Thyroid gland (tissue), 4 donors: ENCODE results near the gene FAM120A. TPM values are rescaled to one million over a fixed set of nuclear protein-coding genes. Genes with fewer than 3 reads are reported as not detected.

Experiments
- DNase-seq, 2 donors: peaks; one replicate each; pipeline ENCODE4 v3.0.0-alpha.2; 2019
- H3K27ac ChIP-seq, 3 donors: fragments of 200-600 bp; sonication (generic); 1 replicate in 2 of 3; 2 replicates in 1 of 3; pipeline ENCODE4 v1.5.1; 2016 to 2019; ENCODE audit warnings: mild to moderate bottlenecking in 1 of 3, moderate library complexity in 1 of 3
- H3K27me3 ChIP-seq: fragments of 200-600 bp; sonication (generic); one replicate; pipeline ENCODE4 v1.5.1; 2019
- H3K36me3 ChIP-seq, 2 donors: fragments of 200-600 bp; sonication (generic); one replicate each; pipeline ENCODE4 v1.5.1; 2016 to 2019
- H3K4me1 ChIP-seq, 2 donors: fragments of 200-600 bp; sonication (generic); one replicate each; pipeline ENCODE4 v1.5.1; 2017 to 2019
- H3K4me3 ChIP-seq, 3 donors: fragments of 200-600 bp; sonication (generic); replicated peaks in 1 of 3; 1 replicate in 2 of 3; 2 replicates in 1 of 3; pipeline ENCODE4 v1.5.1; 2016; ENCODE audit warnings: mild to moderate bottlenecking in 1 of 3
- H3K9me3 ChIP-seq: fragments of 200-600 bp; sonication (generic); one replicate; pipeline ENCODE4 v1.5.1; 2017
- POLR2A ChIP-seq, 2 donors: fragments of 450-650 bp; IDR thresholded peaks; one replicate each; pipeline ENCODE4 v1.6.1; 2017; ENCODE audit warnings: antibody characterized with exemption in 2 of 2, mild to moderate bottlenecking in 2 of 2, moderate library complexity in 1 of 2
- WGBS, 2 donors: methylation state at CpG; one replicate each; pipeline ENCODE4 v1.1.5; 2017; 5-methylcytosine and 5-hydroxymethylcytosine counted together
- intact Hi-C: fragments of 100-400 bp; cut with DNase I; formaldehyde crosslinking; loops from one replicate; pipeline ENCODE4 v1.15.1; 2023
- total RNA-seq, 4 donors: library from RNA; depleted of rRNA; stranded (reverse); fragments of >200 nt; gene quantifications; one replicate each; pipeline ENCODE4 v1.2.3, GENCODE V29; 2016
- TF ChIP-seq, protein P1 (sequence below), 6 experiments: fragments of 200-600 bp in 3 of 6; fragments of 450-650 bp in 3 of 6; sonication (generic) in 3 of 6; IDR thresholded peaks; one replicate each; pipeline ENCODE4 v1.5.1; 2016 to 2019; ENCODE audit warnings: antibody characterized with exemption in 6 of 6, mild to moderate bottlenecking in 2 of 6, inconsistent platforms in 1 of 6, moderate library complexity in 1 of 6

Gene FAM120A
- total RNA-seq, 4 donors from 2014 or later = 78.1 to 118 (median 111) TPM

- TF ChIP-seq, protein P1, sequence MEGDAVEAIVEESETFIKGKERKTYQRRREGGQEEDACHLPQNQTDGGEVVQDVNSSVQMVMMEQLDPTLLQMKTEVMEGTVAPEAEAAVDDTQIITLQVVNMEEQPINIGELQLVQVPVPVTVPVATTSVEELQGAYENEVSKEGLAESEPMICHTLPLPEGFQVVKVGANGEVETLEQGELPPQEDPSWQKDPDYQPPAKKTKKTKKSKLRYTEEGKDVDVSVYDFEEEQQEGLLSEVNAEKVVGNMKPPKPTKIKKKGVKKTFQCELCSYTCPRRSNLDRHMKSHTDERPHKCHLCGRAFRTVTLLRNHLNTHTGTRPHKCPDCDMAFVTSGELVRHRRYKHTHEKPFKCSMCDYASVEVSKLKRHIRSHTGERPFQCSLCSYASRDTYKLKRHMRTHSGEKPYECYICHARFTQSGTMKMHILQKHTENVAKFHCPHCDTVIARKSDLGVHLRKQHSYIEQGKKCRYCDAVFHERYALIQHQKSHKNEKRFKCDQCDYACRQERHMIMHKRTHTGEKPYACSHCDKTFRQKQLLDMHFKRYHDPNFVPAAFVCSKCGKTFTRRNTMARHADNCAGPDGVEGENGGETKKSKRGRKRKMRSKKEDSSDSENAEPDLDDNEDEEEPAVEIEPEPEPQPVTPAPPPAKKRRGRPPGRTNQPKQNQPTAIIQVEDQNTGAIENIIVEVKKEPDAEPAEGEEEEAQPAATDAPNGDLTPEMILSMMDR (IDR thresholded peaks at IDR 0.05) = no peak
- TF ChIP-seq POLR2A (IDR thresholded peaks at IDR 0.05) = no peak
- Histone ChIP-seq H3K9me3 (no peaks in the 10 kb centered on the region), H3K27me3 (no peaks in the 10 kb centered on the region), H3K4me3 (no peak overlapping the region), H3K27ac (no peak overlapping the region), H3K4me1 (peaks cover 0 to 2% of the 10 kb centered on the region in 2 donors), H3K36me3 (no peaks in the 10 kb centered on the region)
- DNase-seq = no peak
- intact Hi-C loops = no loop called here
- WGBS, 2 donors = 97% methylated on average over 1 of the region's 1 CpG
These were observed 18.5 kb upstream of the FAM120A start for GRCh38 chr9:93432964-93433363.

GRCh38 chr9:93434056-93434455 is 17.4 kb upstream of the FAM120A start:
- no peaks in the 10 kb centered on the region for H3K36me3 ChIP-seq
- TF ChIP-seq POLR2A (IDR thresholded peaks at IDR 0.05) = no peak
- TF ChIP-seq, protein P1 (IDR thresholded peaks at IDR 0.05) = no peak
- 87 to 89% methylated on average over 3 of the region's 3 CpGs for WGBS, 2 donors
- H3K4me1 ChIP-seq = peaks cover 5 to 13% of the 10 kb centered on the region in 2 donors
- no peak overlapping the region for H3K27ac ChIP-seq
- intact Hi-C loops = no loop called here
- H3K27me3 ChIP-seq = no peaks in the 10 kb centered on the region
- no peak for DNase-seq
- H3K4me3 ChIP-seq = no peak overlapping the region
- no peaks in the 10 kb centered on the region for H3K9me3 ChIP-seq

GRCh38 chr9:93435386-93435785 is 16.1 kb upstream of the FAM120A start:
- no peak overlapping the region for H3K4me3 ChIP-seq
- TF ChIP-seq POLR2A (IDR thresholded peaks at IDR 0.05) = no peak
- TF ChIP-seq, protein P1 (IDR thresholded peaks at IDR 0.05) = no peak
- 86 to 92% methylated on average over 8 of the region's 8 CpGs for WGBS, 2 donors
- no peak overlapping the region for H3K27ac ChIP-seq
- intact Hi-C loops = no loop called here
- peaks cover 5 to 15% of the 10 kb centered on the region in 2 donors for H3K4me1 ChIP-seq
- no peaks in the 10 kb centered on the region for H3K27me3 ChIP-seq
- H3K36me3 ChIP-seq = no peaks in the 10 kb centered on the region
- H3K9me3 ChIP-seq = no peaks in the 10 kb centered on the region
- DNase-seq = no peak

DNA sequence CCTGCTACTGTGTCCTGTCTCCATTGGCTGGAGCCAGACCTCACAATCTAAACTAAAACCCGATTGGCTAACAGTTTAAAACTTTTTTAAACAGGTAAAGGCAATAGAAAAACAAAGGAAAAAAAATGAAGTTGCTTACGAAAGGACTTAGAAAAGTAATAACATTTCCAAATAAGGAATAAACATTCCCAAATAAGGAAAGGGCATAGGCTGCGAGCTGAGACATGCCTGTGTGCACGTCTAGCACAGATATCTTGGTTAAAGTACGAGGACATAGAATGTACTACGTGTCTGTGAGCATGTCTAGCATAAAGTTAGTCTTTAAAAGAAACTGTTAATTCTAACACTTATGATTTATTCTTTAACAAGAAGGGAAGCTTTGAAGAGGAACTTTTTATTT is 15.3 kb upstream of the FAM120A start:
- TF ChIP-seq, protein P1 (IDR thresholded peaks at IDR 0.05) = no peak
- no peak for TF ChIP-seq POLR2A (IDR thresholded peaks at IDR 0.05)
- Histone ChIP-seq H3K4me1 (peaks cover 5 to 16% of the 10 kb centered on the region in 2 donors), H3K9me3 (no peaks in the 10 kb centered on the region), H3K27me3 (no peaks in the 10 kb centered on the region), H3K36me3 (no peaks in the 10 kb centered on the region), H3K4me3 (no peak overlapping the region), H3K27ac (no peak overlapping the region)
- DNase-seq = no peak
- intact Hi-C loops = no loop called here
- 93 to 94% methylated on average over 6 of the region's 6 CpGs for WGBS, 2 donors

DNA sequence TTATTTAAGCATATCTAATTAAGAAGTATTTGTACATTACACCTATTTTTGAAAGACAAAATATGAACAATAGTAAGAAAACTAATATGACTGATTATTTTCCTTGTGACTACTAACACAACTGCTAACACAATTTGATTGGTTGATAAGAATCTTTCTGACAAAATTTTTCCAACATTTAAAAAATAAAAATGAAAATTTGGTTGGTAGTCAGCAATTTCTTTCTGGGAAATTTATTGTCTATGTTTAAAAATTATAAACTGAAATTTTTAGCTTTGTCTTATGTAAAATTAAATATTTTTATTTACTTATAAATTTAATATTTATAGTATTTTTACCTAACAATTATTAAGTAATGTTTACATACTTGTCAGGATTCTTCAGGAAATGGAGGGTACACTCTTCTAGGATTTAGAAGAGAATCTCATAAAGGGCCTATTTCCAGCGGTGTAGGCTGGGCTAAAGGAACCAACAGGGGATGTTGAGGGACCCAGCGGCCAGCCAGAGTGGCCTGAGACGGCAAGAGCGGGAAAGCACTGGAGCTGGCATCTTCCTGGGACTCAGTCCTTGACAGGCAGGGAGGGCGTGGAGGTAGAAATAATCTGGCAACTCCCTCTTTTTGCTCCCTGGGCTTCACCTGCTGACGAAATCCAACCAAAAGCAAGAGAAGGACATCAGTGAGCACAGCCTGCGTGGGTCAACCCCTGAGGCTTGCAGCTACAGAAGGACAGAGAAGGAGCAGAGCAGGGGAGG is 14.7 kb upstream of the FAM120A start:
- Histone ChIP-seq H3K9me3 (no peaks in the 10 kb centered on the region), H3K27ac (no peak overlapping the region), H3K4me1 (peaks cover 5 to 16% of the 10 kb centered on the region in 2 donors), H3K4me3 (no peak overlapping the region), H3K27me3 (no peaks in the 10 kb centered on the region), H3K36me3 (no peaks in the 10 kb centered on the region)
- TF ChIP-seq, protein P1 (IDR thresholded peaks at IDR 0.05) = no peak
- no peak for TF ChIP-seq POLR2A (IDR thresholded peaks at IDR 0.05)
- DNase-seq = no peak
- WGBS, 2 donors = 93 to 96% methylated on average over 7 of the region's 7 CpGs
- intact Hi-C loops = no loop called here
